GM15510 (cell line): ENCODE results near the gene ALDH1A2.

ENCODE experiments used
- POLR2A ChIP-seq: IDR thresholded peaks from 3 replicates; pipeline ENCODE4 v1.6.1; 2011; ENCODE audit warnings: borderline replicate concordance; ENCODE audit not compliant: insufficient read length; ENCODE audit errors: extremely low read depth

ALDH1A2 gene

GRCh38 chr15:58065445-58066041 is at the start of gene ALDH1A2:
Gene ALDH1A2 (minus strand): TSS chr15:58065711. CDS start chr15:58065650, 61 bp downstream.
- no peak for TF ChIP-seq POLR2A

- TF ChIP-seq POLR2A: no peak
These were observed 49.3 kb upstream of the ALDH1A2 start for GRCh38 chr15:58114812-58115211.

- no peak for TF ChIP-seq POLR2A
These were observed 48.9 kb upstream of the ALDH1A2 start for GRCh38 chr15:58114388-58114787.

GRCh38 chr15:58111718-58112104 is 46.2 kb upstream of the ALDH1A2 start:
- TF ChIP-seq POLR2A: no peak

- TF ChIP-seq POLR2A: no peak
These were observed 45.6 kb upstream of the ALDH1A2 start for GRCh38 chr15:58110999-58111717.

GRCh38 chr15:58109419-58109818 is 43.9 kb upstream of the ALDH1A2 start:
- no peak for TF ChIP-seq POLR2A

- TF ChIP-seq POLR2A: no peak
These were observed 42.6 kb upstream of the ALDH1A2 start for GRCh38 chr15:58108117-58108516.

- no peak for TF ChIP-seq POLR2A
These were observed 38.0 kb upstream of the ALDH1A2 start for GRCh38 chr15:58103482-58103881.

- TF ChIP-seq POLR2A: no peak
These were observed 31.1 kb upstream of the ALDH1A2 start for GRCh38 chr15:58096529-58097084.

GRCh38 chr15:58095415-58095814 is 29.9 kb upstream of the ALDH1A2 start:
- no peak for TF ChIP-seq POLR2A

- no peak for TF ChIP-seq POLR2A
These were observed 22.4 kb upstream of the ALDH1A2 start for GRCh38 chr15:58087871-58088270.

- no peak for TF ChIP-seq POLR2A
These were observed 21.0 kb upstream of the ALDH1A2 start for GRCh38 chr15:58086491-58086890.

GRCh38 chr15:58083526-58083925 is 18.0 kb upstream of the ALDH1A2 start:
- no peak for TF ChIP-seq POLR2A

- TF ChIP-seq POLR2A: no peak
These were observed 16.4 kb upstream of the ALDH1A2 start for GRCh38 chr15:58081891-58082290.

GRCh38 chr15:58081456-58081855 is 15.9 kb upstream of the ALDH1A2 start:
- TF ChIP-seq POLR2A: no peak

GRCh38 chr15:58080398-58080797 is 14.9 kb upstream of the ALDH1A2 start:
- no peak for TF ChIP-seq POLR2A
